Myocyte (in vitro differentiated cells): ENCODE data around the gene TMEM81. TPM values are rescaled to one million over a fixed set of nuclear protein-coding genes. Genes with fewer than 3 reads are reported as not detected.

Experiments
- DNase-seq: peaks from one replicate; pipeline ENCODE4 v3.0.0-alpha.2; 2012; ENCODE audit warnings: low read depth
- polyA plus RNA-seq: library from polyadenylated mRNA; unstranded; fragments of >200 nt; gene quantifications from one replicate; pipeline ENCODE4 v1.2.1, GENCODE V29; 2012; ENCODE audit warnings: missing spikeins
- total RNA-seq: library from RNA; depleted of rRNA; stranded (reverse); fragments of >200 nt; gene quantifications from 2 replicates; pipeline ENCODE4 v1.2.3, GENCODE V29; 2014

Gene TMEM81, protein sequence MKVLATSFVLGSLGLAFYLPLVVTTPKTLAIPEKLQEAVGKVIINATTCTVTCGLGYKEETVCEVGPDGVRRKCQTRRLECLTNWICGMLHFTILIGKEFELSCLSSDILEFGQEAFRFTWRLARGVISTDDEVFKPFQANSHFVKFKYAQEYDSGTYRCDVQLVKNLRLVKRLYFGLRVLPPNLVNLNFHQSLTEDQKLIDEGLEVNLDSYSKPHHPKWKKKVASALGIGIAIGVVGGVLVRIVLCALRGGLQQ
- total RNA-seq, result 2.3 and 2.5 TPM in 2 replicates
- 2.6 TPM for polyA plus RNA-seq

DNA sequence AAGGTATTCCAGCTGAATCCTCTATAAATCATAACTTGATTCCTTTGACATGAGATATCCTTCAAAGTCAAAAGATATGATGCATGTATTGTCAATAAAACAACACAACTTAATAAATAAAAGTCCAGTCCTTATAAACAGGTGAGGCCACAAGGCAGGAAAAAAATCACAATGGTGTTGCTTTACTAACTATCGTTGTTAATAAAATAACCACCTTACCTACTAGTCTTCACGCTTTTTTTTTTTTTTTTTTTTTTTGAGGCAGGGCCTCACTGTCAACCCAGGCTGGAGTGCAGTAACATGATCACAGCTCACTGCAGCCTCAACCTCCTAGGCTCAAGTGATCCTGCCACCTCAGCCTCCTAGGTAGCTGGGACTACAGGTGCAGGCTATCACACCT lies at the start of gene TMEM81:
TSS of gene TMEM81 (minus strand) at position 101 of the 400 bp plus-strand sequence. CDS start 140 bp downstream, outside the sequence.
- DNase-seq, result no peak

DNA sequence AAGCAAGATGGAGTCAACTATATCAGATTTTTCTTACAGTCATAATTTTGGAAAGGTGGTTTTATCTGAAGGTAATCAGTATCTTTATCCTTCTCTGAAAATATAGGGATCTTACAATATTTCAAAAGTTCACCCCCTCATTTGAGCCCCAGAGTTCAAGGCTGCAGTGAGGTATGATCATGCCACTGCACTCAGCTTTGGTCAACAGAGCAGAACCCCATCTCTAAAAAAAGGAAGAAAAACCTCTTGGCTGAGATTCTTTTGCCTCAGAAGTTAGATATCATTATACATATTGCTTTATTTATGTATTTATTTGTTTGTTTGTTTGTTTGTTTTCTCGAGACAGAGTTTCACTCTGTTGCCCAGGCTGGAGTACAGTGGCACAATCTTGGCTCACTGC lies 49.0 kb upstream of the TMEM81 start:
- DNase-seq, result no peak

DNA sequence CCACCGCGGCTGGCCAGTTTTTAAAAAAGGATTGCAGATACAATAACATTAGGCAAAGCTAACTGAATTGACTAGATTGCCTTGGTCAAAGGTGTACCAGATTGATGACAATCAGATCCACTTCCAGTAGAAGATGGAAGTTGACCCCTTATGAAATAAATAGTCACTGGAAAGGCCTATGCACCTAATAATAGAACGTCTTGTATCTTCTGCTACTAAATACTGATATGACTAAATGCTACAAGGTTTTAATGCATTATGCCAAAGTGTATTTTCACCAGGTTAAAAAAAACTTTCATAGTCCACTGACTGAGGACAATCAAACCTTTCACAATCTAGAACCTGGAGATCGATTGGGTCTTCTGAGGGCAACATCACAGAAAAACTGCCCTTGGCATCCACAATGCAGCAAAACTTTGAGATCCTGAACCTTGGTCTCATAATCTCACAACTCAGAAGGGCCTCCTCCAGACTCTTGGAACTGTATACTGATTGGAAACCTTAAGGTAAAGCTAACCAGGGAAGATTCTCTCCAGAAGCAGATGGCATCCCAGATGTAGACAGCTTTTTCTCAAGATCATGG lies 45.3 kb upstream of the TMEM81 start:
- DNase-seq, result no peak

DNA sequence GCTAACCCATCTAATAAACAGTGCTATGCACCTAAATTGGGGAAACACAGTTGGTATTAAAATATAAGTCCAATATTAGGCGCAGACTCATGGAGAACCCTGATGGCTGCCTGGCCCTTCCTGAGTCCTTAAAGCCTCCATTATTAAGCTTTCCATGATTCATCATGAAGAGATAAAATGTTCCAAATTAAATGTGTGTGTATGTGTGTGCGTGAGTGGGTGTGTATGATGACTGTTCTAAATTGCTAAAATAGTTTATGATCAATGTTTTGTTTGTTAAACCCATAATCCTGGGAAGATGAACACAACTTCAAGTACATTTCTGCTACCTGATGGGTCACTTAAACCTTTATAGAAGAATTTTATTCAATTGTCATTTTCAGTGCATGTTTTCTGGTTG lies 43.8 kb upstream of the TMEM81 start:
- DNase-seq, result no peak

DNA sequence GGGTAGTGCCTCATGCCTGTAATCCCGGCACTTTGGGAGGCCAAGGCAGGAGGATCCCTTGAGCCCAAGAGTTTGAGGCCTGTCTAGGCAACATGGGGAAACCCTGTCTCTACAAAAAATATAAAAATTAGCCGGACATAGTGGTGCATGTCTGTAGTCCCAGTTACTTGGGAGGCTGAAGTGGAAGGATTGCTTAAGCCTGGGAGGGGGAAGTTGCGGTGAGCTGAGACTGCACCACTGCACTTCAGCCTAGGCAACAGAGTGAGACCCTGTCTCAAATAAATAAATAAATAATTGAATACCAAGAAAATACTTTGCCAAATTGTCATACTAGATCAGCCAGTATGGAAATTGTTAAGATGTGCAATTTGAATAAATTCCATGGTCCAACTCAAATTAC lies 43.4 kb upstream of the TMEM81 start:
- no peak for DNase-seq

DNA sequence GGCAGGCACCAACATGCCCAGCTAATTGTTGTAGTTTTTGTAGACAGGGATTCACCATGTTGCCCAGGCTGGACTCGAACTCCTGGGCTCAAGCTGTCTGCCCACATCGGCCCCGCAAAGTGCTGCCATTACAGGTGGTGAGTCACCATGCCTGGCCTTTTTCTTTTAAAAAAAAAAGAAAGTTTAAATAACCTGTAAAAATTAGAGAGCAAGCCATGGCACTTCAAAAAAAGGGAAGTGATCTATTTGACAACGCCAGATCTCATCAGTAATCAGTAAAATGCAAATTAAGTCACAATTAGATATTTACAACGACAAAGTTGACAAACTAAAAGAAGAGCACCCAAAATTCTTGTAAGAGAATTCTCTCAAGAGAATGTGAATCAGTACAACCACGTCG lies 40.5 kb upstream of the TMEM81 start:
- DNase-seq, result no peak

DNA sequence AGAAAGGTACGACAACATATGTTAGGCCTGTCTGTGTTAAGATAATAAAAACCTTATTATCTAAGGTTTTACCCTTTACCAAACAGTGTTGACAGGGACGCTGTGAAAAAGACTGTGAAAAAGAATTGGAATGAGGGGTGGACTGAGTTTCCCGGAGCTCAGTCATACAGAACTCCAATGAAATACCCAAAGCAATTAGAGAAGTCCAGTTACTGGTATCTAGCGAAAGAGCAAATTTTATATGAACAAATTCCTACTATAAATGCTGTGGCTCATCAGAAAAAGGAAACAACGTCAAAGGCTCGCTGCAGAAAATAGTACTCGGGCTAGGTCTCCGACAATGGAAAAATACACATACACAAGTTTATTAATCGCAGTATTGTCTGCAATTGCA lies 38.2 kb upstream of the TMEM81 start:
- DNase-seq, result no peak

DNA sequence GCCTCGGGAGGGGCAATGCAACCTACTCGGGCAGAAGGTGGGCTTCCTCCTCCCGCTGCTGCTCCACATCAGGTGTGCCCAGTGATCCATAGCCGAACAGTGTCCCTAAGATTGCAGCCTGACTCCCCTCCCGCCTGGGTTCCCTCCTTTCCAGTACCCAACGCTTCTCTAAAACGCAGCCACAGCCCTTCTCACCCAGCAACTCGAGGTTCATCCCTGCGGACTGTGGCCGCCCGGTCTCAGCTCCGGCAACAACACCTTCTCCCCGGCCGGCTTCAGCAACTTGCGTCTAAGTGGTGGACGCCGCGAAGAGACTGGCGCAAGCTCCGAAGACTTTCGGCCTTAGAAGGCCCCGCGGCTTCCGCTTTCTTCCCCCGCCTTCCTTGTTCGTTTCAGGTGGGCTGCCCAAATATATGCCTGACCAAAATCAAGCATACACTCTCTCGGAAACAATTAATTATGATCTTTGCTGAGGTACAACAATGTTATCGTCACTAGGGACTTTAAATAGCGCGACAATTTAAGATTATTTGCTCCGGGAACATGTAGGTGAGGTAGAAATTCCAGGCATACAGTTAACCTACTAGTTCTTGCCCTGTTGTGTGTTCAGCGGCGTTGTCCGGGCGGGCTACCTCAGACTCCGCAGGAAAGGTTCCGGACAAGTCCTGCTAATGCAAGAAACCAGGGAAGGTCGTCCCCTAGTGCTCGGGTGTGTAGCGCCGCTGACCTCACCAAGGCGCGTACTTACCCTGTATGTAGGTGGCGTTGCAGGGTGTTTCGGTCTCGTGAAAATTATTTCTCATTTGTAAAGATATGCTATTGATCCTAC lies 37.6 kb upstream of the TMEM81 start, which contains the start of gene RBBP5:
TSS of gene RBBP5 (minus strand) at position 319 of the 829 bp plus-strand sequence. CDS start at position 214, 105 bp downstream.
- peak; percentile 97 for DNase-seq

DNA sequence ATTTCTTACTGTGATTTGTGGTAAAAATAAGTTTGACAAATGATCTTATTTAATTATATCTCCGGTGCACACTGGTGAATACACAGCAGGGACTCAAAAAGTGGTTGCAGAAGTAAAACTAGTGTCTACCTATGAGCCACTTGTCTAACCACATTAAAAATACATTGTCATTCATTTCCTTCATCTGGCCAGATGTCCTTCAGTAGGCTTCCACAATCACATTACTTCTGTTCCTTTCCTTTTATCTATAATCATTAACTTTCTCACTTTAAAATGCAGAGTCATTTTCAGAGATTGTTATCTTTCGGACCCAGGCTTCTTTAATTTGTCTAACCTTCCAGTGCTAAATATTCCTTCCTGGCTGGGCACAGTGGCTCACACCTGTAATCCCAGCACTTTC lies 34.5 kb upstream of the TMEM81 start:
- no peak for DNase-seq

DNA sequence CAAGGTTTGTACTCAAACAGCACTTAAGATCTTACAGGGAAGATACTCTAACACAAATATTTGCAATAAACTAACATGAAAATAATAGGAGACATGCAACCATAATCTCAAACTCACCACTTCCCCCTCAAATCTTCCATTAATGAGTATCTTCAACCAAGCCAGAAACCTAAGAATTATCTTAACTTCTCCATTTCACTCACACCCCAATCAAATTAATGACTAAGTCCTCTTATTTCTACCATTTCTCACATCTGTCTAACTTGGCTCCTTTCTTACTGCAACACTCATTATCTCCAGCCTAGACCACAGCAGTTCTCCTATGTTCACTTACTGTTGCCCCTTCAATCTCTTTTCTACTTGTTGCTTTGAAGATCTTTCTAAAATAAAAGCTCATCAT lies 27.1 kb upstream of the TMEM81 start:
- no peak for DNase-seq

DNA sequence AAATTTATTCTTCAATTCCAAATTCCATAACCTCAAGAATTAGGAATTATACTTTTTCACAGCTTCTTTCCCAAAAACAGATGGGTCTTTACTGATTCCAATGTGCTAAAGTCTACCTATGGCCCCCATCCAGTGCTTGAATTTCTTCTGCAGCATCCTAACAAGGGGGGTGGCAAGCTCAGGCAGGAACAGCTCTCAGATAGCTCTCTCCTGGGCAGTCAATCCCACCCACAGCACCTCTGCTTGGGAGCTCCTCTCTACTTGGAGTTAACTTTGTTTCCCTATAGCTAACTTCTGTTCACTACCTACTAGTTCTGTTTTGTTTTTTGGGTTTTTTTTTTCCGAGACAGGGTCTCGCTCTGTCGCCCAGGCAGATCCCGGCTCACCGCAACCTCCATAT lies 25.5 kb upstream of the TMEM81 start:
- no peak for DNase-seq

DNA sequence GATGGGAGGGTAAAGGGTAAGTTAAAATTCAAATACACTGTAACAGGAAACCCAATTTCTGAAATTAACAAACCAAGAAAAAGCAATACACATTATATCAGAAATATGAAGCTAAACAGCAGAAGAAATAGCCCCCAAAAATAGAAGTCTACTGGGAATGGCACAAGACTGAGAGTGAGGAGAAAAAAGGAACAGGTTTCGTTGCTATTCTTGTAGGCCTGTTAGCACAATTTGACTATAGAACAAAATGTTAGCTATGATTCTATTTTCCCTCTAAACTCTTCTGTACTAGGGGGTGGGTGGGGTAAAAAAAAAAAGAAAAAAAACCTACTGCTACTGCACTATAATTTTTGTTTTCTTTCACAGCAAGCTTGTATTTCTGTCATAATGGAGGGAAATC lies 25.0 kb upstream of the TMEM81 start:
- DNase-seq, result no peak

DNA sequence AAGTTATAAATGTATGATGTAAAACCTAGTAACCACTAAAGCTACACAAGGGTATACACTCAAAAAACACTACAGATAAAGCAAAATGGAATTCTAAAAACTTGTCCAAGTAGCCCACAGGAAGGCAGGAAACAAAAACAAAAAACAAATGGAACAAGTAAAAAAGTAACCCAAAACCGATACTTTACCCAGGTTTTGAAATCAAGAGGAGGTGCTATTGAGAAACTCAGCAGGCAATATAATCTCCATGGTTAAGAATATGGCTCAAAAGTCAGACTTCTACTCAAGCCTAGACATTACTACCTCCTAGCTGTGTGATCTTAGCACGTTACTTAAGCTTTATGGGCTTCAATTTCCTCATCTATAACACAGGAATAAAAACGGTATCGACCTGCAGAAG lies 24.2 kb upstream of the TMEM81 start:
- no peak for DNase-seq

DNA sequence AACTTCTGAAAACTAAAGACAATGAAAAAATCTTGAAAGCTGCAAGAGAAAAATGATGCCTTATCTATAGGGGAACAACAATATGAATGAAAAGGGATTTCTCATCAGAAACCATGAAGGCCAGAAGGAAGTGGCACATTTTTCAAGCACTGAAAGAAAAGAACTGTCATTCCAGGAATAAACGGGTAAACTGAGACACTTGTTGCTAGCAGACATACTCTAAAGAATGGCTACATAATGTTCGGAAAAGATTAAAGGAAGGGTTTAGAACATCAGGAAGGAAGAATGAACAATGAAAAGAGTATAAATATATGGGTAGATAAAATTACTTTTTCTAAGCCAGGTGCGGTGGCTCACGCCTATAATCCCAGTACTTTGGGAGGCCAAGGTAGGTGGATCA lies 23.1 kb upstream of the TMEM81 start:
- no peak for DNase-seq

DNA sequence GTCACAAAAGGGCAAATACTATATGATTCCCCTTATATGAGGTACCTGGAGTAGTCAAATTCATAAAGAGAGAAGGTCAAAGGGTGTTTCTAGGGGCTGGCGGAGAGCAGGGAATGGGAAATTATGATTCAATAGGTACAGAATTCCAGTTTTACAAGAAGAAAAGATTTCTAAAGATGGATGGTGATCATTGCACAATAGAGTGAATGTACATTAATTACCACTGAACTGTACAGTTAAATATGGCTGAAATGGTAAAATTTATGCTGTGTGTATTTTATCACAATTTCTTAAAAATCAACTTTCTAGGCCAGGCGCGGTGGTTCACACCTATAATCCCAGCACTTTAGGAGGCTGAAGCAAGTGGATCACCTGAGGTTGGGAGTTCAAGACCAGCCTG lies 18.1 kb upstream of the TMEM81 start:
- no peak for DNase-seq

DNA sequence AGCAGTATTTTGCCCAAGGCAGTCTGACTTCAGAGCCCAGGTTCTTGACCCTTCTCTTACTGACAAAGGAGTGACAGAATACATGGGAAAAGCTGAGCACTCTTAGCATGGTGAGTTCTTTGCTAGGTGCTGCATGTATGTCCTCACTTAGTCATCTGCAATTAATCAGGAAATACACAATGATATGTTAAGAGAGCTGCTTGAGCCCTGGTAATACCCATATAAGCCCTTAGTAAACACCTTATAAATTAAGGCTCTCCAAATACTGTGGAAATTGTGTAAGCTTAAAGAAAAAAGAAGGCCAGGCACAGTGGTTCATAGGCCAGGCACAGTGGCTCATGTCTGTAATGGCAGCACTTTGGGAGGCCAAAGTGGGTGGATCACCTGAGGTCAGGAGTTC lies 14.0 kb upstream of the TMEM81 start:
- no peak for DNase-seq

DNA sequence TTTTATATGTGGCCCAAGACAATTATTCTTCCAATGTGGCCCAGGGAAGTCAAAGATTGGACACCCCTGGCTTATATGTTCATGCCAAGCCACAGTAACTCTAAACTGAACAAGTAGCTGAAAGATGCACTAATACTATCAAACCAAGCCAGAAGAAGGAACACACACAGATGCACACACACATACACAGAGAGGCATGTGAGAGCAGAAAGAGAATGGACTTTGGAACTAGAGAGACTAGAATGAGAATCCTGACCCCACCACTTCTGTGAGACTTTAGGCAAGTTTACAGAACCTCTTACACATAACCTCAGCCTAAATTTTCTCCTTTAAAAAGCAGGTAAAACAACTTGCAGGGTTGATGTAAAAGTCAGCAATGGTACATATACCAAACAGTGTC lies 11.2 kb upstream of the TMEM81 start:
- no peak for DNase-seq

DNA sequence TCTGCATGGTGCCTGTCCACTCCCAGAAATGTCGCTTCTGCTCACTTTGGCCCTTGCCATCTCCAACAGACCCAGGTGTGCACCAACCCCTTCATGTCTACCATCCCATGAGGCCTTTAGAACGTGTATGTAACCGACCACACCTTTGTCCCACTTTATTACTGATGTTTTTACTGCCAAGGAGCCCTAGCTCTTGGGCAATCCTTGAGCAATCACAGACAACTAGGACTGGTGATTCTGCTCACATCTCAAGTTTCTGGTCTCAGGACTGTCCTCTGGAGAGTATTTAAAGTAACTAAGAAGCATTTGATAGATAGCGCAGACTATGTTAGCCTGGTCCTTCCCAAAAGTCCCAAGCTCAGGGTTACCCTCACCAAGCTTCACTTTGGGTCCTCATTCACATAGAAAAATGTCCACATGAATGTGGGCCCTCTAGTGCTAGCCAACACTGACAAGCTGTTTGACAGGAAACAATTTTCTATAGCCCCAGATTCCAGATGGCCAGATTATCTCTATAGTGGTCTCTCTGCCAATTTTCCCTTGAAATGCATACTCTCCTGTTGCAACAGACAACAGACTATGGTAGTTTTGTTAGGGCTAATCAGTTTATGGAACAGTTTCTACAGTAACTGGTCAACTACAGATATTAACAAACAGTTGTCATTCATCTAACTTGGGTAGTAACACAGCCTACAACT lies 6.9 kb upstream of the TMEM81 start:
- DNase-seq, result no peak

DNA sequence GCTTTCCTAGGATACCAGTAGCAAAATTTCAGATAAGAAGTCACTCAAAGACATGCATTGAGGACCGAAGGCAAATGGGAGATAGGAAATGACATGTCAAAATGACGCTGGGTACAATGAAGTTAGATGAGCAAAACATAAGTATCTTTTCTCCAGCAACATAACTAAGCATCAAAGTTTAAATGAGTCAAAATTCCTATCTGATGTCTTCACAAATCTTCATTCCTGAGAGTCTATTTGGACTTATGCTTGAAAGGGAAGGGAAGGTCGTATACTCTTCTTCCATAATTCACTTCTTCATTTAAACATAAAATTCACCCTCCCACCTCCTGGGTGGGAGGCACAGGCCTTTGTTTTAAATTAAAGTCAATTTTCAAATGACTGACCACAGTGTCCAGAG lies 4.1 kb upstream of the TMEM81 start:
- DNase-seq, result no peak

DNA sequence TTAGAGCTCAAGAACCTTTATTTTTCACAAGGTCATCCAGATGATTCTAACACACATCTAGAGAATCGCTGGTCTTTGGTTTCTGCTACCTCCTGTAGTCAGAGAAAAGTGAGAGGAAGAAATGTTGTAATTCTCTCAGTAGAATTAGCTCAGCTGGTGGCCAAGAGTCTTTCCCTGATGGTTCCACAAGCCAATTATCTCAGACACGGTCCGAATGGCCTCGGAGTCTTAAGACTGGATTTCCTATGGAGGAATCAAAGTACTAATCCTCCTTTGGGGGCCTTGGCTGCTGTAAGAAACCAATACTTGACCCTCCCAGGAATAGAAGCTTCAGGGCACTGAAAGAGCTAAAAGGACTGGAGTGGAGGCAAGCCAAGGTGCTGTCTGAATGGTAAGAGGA lies 1.8 kb downstream of the TMEM81 start:
- DNase-seq, result no peak

DNA sequence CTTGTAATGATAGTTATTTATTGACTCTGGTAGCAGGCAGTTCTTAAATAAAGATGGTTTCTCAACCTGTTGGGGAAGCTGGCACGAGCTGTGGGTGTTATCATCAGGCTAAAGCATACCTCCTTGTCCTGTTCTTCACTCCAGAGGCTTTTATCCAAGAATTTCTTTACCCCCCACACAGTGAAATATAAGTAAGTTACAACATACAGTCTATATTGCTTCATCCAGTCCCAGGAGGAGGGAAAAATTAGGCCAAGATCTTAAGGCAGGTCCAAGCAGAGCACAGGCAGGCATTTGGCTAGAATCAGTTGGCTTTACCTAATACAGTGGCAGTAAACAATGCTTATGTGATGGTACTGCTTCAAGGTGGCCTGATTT lies 6.3 kb downstream of the TMEM81 start:
- no peak for DNase-seq
